Breast epithelium (tissue), 4 donors: ENCODE measurements around the gene MYO1B. TPM values are rescaled to one million over a fixed set of nuclear protein-coding genes. Genes with fewer than 3 reads are reported as not detected.

Source experiments
- DNase-seq, 2 donors: peaks; one replicate each; pipeline ENCODE4 v3.0.0-alpha.2; 2019; ENCODE audit warnings: low spot score in 2 of 2
- H3K27ac ChIP-seq, 2 donors: fragments of 200-600 bp; sonication (generic) in 1 of 2; one replicate each; pipeline ENCODE4 v1.5.1; 2016 to 2019; ENCODE audit warnings: mild to moderate bottlenecking in 1 of 2
- H3K27me3 ChIP-seq, 2 donors: fragments of 200-600 bp; sonication (generic) in 1 of 2; one replicate each; pipeline versions ENCODE4 v1.5.1 to v1.6.0; 2017 to 2019; ENCODE audit warnings: control low read depth in 1 of 2, mild to moderate bottlenecking in 1 of 2
- H3K36me3 ChIP-seq: fragments of 200-600 bp; one replicate; pipeline ENCODE4 v1.5.1; 2019
- H3K4me1 ChIP-seq, 2 donors: fragments of 200-600 bp; sonication (generic); one replicate each; pipeline ENCODE4 v1.5.1; 2016 to 2019; ENCODE audit warnings: control low read depth in 1 of 2
- H3K4me3 ChIP-seq, 3 donors: fragments of 200-600 bp; sonication (generic); 1 replicate in 2 of 3; 2 replicates in 1 of 3; pipeline ENCODE4 v1.5.1; 2016 to 2019; ENCODE audit warnings: mild to moderate bottlenecking in 3 of 3, moderate library complexity in 2 of 3
- H3K9me3 ChIP-seq, 2 donors: fragments of 200-600 bp; sonication (generic) in 1 of 2; one replicate each; pipeline ENCODE4 v1.5.1; 2016 to 2019; ENCODE audit warnings: control low read depth in 1 of 2
- POLR2A ChIP-seq: fragments of 450-650 bp; IDR thresholded peaks from one replicate; pipeline ENCODE4 v1.6.1; 2016; ENCODE audit warnings: antibody characterized with exemption, mild to moderate bottlenecking, moderate library complexity
- POLR2AphosphoS5 ChIP-seq, 3 donors: sonication (generic); formaldehyde crosslinking; IDR thresholded peaks; one replicate each; pipeline ENCODE4 v1.6.1; 2017; ENCODE audit warnings: antibody characterized with exemption in 3 of 3
- intact Hi-C: fragments of 100-400 bp; cut with DNase I; formaldehyde crosslinking; loops from one replicate; pipeline ENCODE4 v1.15.1; 2023; ENCODE audit warnings: low total_unique reads
- total RNA-seq, 3 donors: library from RNA; depleted of rRNA; stranded (reverse); fragments of >200 nt; gene quantifications; one replicate each; pipeline ENCODE4 v1.1.0, GENCODE V29; 2016
- TF ChIP-seq, protein P1 (sequence below), 3 donors: fragments of 450-650 bp; IDR thresholded peaks; one replicate each; pipeline ENCODE4 v1.5.1; 2016 to 2017; ENCODE audit warnings: antibody characterized with exemption in 3 of 3, mild to moderate bottlenecking in 3 of 3, moderate library complexity in 3 of 3

Gene MYO1B
- total RNA-seq, 3 donors from 2014 or later: 34.1 to 73.9 (median 63.9) TPM

GRCh38 chr2:191359133-191359532, 113.9 kb downstream of the MYO1B start:
- intact Hi-C loops: no loop called here
- no peaks in the 10 kb centered on the region for H3K36me3 ChIP-seq
- no peak for DNase-seq
- no peak overlapping the region for H3K4me3 ChIP-seq
- H3K4me1 ChIP-seq: no peaks in the 10 kb centered on the region
- no peaks in the 10 kb centered on the region for H3K9me3 ChIP-seq
- H3K27ac ChIP-seq: peak overlapping the region in 1 of 2 donors; percentile 6
- no peak for TF ChIP-seq POLR2A
- H3K27me3 ChIP-seq: no peaks in the 10 kb centered on the region

DNA sequence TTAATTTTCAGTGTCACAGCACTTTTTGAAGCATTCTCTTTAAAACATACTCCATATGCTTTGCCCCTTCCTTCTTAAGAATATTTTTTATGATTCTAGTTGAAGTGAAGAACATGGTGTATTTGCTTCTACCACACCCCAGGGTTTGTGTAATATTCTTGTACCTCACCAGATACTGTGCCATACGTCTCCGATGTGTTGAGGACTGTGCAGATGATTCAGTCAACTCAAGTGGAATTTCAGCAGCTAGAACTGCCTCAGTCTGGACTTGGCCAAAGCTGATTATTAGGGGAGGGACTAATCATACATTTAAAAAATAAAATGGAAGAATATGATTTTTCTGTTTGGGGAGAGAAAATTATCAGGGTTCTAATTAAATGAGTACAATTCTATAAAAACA, 115.7 kb downstream of the MYO1B start:
- Histone ChIP-seq H3K36me3 (no peaks in the 10 kb centered on the region), H3K4me1 (no peaks in the 10 kb centered on the region), H3K27ac (no peak overlapping the region), H3K4me3 (no peak overlapping the region), H3K9me3 (no peaks in the 10 kb centered on the region), H3K27me3 (no peaks in the 10 kb centered on the region)
- DNase-seq: no peak
- intact Hi-C loops: no loop called here
- TF ChIP-seq POLR2A (no peak), POLR2AphosphoS5 (IDR thresholded peaks at IDR 0.05) (no peak)
- TF ChIP-seq, protein P1, sequence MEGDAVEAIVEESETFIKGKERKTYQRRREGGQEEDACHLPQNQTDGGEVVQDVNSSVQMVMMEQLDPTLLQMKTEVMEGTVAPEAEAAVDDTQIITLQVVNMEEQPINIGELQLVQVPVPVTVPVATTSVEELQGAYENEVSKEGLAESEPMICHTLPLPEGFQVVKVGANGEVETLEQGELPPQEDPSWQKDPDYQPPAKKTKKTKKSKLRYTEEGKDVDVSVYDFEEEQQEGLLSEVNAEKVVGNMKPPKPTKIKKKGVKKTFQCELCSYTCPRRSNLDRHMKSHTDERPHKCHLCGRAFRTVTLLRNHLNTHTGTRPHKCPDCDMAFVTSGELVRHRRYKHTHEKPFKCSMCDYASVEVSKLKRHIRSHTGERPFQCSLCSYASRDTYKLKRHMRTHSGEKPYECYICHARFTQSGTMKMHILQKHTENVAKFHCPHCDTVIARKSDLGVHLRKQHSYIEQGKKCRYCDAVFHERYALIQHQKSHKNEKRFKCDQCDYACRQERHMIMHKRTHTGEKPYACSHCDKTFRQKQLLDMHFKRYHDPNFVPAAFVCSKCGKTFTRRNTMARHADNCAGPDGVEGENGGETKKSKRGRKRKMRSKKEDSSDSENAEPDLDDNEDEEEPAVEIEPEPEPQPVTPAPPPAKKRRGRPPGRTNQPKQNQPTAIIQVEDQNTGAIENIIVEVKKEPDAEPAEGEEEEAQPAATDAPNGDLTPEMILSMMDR (IDR thresholded peaks at IDR 0.05): no peak

DNA sequence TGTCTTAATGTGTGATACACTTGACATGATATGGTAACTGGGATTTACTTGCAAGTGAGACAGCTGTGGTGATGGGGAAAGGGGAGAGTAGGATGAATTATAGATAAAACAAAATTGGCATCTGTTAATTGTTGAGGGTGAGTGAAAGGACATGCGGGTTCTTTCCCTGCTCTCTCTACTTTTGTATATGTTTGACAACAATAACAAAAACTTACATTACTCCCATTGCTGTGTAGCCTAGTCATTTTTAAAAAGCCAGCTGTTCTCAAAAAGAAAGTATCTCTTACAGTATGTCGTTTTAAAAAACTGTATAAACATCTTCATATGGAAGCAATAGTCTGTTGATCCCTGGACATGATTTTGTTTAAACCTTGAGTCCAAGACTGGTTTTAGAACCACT, 117.6 kb downstream of the MYO1B start:
- intact Hi-C loops: no loop called here
- Histone ChIP-seq H3K36me3 (no peaks in the 10 kb centered on the region), H3K4me3 (no peak overlapping the region), H3K9me3 (no peaks in the 10 kb centered on the region), H3K27me3 (no peaks in the 10 kb centered on the region), H3K27ac (no peak overlapping the region), H3K4me1 (no peaks in the 10 kb centered on the region)
- DNase-seq: no peak
- TF ChIP-seq, protein P1 (IDR thresholded peaks at IDR 0.05): no peak
- TF ChIP-seq POLR2AphosphoS5 (IDR thresholded peaks at IDR 0.05): no peak
- TF ChIP-seq POLR2A: no peak

DNA sequence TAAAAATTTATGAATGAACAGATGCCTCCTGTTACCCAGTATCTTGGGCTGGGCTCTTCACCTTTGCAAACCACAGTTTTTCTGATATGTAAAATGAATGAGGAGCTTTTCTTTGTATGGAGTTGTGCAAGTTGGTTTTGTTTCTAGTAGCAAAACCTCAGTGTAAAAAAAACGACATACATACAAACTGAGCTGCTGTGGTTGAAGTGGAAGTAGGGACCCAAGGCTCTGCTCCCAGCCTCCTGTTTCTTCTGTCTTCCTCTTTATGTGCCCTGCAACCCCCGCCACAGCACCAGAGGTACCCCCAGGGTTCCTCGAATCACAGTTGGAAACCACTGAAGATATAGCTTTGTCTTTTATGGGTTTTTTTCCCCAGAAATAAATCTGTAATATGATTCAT, 118.1 kb downstream of the MYO1B start:
- intact Hi-C loops: no loop called here
- Histone ChIP-seq H3K27ac (no peak overlapping the region), H3K36me3 (no peaks in the 10 kb centered on the region), H3K27me3 (no peaks in the 10 kb centered on the region), H3K4me3 (no peak overlapping the region), H3K4me1 (no peaks in the 10 kb centered on the region), H3K9me3 (no peaks in the 10 kb centered on the region)
- no peak for DNase-seq
- TF ChIP-seq, protein P1 (IDR thresholded peaks at IDR 0.05): no peak
- TF ChIP-seq POLR2AphosphoS5 (IDR thresholded peaks at IDR 0.05): no peak
- no peak for TF ChIP-seq POLR2A

DNA sequence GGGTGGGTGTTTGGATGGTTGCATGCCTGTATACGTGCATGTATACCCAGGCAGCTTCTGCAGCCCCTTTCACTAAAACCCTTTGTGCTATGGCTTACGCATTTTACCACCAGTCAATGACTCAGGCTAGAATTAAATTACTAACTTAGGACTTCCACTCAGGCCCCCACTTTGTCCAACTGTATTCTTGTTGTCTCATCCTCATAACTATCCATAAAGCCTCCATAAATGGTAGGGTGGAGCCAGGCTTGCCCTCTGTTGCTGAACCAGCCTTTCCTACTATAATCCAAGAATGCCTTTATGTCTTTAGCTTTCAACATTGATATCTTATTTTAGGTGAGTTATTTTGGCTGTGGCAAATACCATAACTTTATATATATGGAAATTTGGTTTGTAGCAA, 119.9 kb downstream of the MYO1B start:
- no peak for DNase-seq
- Histone ChIP-seq H3K4me1 (no peaks in the 10 kb centered on the region), H3K27ac (no peak overlapping the region), H3K9me3 (no peaks in the 10 kb centered on the region), H3K4me3 (no peak overlapping the region), H3K36me3 (no peaks in the 10 kb centered on the region), H3K27me3 (no peaks in the 10 kb centered on the region)
- TF ChIP-seq, protein P1 (IDR thresholded peaks at IDR 0.05): no peak
- no peak for TF ChIP-seq POLR2AphosphoS5 (IDR thresholded peaks at IDR 0.05)
- TF ChIP-seq POLR2A: no peak
- intact Hi-C loops: no loop called here

DNA sequence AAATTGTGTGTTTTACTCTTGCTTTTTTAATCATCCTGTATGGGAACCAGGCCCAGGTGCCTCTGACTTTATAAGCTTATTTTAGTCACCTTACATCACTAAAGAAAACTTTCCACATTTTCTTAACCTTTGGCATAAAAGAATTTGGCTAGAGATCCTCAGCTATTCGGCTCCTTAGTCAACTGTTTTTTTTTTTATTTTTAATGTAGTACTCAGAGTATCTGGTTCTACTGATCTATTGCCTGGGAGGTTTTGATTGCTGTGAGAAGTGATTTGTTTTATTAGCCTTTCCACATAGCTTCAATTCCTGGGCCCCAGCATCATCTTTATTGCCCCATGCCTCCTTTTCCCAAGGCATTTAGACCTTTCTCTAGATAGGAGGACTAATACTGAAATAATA, 121.0 kb downstream of the MYO1B start:
- Histone ChIP-seq H3K9me3 (no peaks in the 10 kb centered on the region), H3K27me3 (no peaks in the 10 kb centered on the region), H3K4me3 (no peak overlapping the region), H3K4me1 (no peaks in the 10 kb centered on the region), H3K36me3 (no peaks in the 10 kb centered on the region), H3K27ac (peak overlapping the region in 1 of 2 donors; percentile 36)
- no peak for DNase-seq
- TF ChIP-seq, protein P1 (IDR thresholded peaks at IDR 0.05): no peak
- no peak for TF ChIP-seq POLR2AphosphoS5 (IDR thresholded peaks at IDR 0.05)
- no peak for TF ChIP-seq POLR2A
- intact Hi-C loops: no loop called here
